HG03342 (cell line): Measurements from ENCODE around the gene ZNF423.
A peak's percentile ranks its signal among the peaks of the same experiment; 100 is the strongest.

Source experiments
- ATAC-seq: cut with Tn5 transposase; IDR thresholded peaks from one replicate; pipeline ENCODE4 v1.9.1; 2021; ENCODE audit warnings: mild to moderate bottlenecking, moderate library complexity; ENCODE audit not compliant: unreplicated experiment

The ZNF423 gene

DNA sequence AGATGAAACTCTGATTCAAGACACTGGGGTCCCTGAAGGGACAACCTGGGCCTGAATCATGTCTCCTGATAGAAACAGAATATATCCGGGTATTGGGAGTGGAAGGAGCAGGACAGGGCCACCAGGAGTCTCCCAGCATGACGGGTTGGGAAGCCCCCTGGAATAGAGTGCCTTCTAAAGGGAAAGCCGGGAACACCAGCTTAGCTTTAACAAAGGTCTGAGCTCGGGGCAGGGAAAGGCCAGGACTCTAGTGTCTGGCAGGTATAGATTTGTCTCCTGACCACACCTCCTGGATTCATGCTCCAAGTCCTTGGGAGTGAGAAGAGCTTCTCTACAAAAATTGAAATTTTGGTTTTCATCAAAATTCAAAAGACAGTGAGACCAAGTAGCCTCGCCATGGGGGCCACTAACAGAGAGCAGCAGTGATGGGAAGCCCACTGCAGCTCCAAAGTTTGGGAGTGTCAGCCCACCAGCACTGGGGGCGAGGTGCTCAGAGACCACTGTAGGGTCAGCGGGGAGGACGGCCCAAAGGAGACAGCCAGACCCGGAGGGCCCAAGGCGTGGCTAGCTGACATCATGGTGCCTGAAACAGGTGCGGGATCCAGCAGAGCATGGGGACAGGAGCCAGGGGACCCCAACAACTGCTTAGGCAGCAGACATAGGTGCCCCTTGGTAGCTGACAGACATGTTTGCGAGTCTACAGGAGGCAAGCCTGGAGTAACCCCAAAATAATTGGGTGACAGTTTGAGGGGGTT, 401.3 kb downstream of the ZNF423 start:
- ATAC-seq = no peak

DNA sequence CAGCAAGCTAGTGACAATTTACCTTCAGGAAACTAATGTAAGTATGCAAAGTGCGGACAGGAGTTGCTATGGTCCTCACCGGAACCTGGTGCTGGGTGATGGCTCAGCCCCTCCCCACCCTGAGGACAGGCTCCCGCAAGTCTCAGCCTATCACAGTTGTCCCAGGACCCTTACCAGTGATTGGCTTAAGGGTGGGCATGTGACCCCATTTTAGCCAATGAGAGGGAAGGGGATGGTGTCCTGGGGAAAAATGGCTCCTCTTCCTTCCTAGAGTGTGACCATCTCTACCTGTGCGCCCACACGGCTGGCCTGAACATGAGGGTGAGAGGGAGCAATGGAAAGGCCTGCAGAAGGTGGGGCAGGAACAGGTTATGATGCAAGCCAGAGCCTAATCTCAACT, 401.9 kb downstream of the ZNF423 start:
- no peak for ATAC-seq

DNA sequence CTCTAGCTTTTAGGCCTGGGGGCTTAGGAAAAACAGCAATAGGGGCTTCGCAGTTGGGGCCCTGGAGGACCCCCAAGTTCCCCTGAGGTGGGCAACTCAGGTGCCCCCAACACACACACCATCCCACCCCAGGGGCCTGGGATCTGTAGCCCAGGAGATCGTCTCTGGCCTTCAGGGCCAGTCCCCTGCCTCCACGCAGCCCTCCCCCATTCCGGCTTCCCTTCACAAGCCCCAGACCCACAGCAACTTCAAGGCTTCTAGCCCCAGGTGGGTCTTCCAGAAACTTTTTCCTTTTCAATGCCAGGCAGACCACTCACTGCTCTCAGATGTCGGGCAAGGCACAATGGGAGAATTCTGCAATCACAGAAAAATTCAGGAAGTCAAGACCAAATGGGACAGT, 402.9 kb downstream of the ZNF423 start:
- no peak for ATAC-seq

GRCh38 chr16:49452578-49452977, 403.3 kb downstream of the ZNF423 start:
- no peak for ATAC-seq

GRCh38 chr16:49452108-49452507, 403.8 kb downstream of the ZNF423 start:
- no peak for ATAC-seq

GRCh38 chr16:49446805-49447204, 409.1 kb downstream of the ZNF423 start:
- ATAC-seq = no peak

DNA sequence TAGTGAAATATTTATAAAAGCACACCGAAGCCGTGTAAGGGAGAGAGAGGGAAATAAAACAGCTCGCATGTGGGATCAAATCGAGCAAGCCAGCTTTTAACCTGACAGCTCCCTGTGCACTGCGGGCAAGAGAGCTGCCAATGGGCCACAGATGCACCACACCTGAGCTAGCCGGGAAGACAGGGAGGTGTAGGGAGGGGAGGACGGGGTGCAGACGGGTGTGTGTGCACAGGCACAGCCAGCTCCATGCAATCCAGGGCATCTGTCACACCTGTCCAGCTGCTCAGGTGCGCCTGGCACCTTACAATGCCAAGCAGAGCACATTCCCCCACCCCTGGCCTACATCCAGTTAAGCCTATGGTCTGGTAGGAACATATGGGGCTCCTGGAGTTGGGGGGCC, 412.3 kb downstream of the ZNF423 start:
- no peak for ATAC-seq

GRCh38 chr16:49442805-49443204, 413.1 kb downstream of the ZNF423 start:
- ATAC-seq = no peak

DNA sequence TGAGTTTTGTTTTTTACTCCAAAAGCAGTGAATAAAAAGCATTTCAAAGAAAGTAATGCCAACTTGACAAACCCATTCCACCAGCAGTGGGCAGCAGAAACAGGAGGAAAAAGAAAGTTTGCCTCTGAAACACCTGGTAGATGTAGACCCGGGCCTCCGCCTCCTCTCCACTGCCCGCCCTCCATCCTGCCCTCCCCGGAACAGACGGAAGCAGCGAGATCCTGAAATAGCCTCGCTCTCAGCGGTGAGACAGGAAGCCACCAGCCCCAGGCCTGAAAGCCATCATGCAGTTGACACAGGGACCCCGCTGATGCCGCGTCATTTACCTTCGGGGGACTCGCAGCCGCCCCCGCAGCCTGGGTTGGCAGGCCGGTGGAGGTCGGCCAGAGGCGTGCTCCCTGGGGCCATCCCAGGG, 414.5 kb downstream of the ZNF423 start:
- peak; percentile 95 for ATAC-seq

GRCh38 chr16:49440156-49441065, 415.5 kb downstream of the ZNF423 start:
- no peak for ATAC-seq

- ATAC-seq = no peak
Observed at GRCh38 chr16:49439676-49440075, 416.2 kb downstream of the ZNF423 start.

DNA sequence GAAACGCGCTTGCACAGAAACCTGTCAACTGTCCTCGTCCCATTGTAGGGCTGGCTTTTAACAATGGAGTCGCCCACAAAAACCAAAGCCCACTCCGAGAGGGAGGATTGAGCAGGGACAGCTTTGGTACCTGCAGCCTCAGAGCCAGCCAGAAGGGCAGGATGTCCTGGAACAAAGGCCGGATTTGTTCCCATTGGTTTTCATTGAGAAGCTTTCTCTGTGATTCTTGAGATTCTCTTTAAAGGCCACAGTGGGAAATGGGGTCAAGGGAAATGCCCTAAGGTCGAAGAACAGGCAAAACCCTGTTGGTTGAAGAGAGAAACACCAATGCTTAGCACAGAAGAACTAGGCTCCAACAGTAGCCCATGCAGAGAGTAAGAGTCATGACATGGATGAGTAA, 416.9 kb downstream of the ZNF423 start:
- no peak for ATAC-seq
